GM06990 (cell line): ENCODE data around the gene LHFPL6.

Source experiments
- DNase-seq: peaks from one replicate; pipeline ENCODE4 v3.0.0-alpha.2; 2011; ENCODE audit not compliant: insufficient read length; ENCODE audit errors: extremely low read depth
- H3K27me3 ChIP-seq: replicated peaks from 2 replicates; pipeline ENCODE4 v1.6.0; 2011; ENCODE audit warnings: low read length; ENCODE audit not compliant: control insufficient read depth, insufficient read depth
- H3K36me3 ChIP-seq: 2 replicates; pipeline ENCODE4 v1.5.1; 2011; ENCODE audit warnings: low read length; ENCODE audit not compliant: control insufficient read depth, insufficient read depth
- H3K4me3 ChIP-seq: replicated peaks from 2 replicates; pipeline ENCODE4 v1.5.1; 2011; ENCODE audit warnings: low read depth, mild to moderate bottlenecking, control low read depth, low read length
- TF ChIP-seq, protein P1 (sequence below): IDR thresholded peaks from 2 replicates; pipeline ENCODE4 v1.5.1; 2011; ENCODE audit warnings: low read length, control low read depth, mild to moderate bottlenecking, inconsistent platforms; ENCODE audit not compliant: insufficient read depth, poor library complexity, severe bottlenecking

The LHFPL6 gene

GRCh38 chr13:39405596-39406205 lies 197.3 kb downstream of the LHFPL6 start:
- DNase-seq = no peak
- TF ChIP-seq, protein P1, sequence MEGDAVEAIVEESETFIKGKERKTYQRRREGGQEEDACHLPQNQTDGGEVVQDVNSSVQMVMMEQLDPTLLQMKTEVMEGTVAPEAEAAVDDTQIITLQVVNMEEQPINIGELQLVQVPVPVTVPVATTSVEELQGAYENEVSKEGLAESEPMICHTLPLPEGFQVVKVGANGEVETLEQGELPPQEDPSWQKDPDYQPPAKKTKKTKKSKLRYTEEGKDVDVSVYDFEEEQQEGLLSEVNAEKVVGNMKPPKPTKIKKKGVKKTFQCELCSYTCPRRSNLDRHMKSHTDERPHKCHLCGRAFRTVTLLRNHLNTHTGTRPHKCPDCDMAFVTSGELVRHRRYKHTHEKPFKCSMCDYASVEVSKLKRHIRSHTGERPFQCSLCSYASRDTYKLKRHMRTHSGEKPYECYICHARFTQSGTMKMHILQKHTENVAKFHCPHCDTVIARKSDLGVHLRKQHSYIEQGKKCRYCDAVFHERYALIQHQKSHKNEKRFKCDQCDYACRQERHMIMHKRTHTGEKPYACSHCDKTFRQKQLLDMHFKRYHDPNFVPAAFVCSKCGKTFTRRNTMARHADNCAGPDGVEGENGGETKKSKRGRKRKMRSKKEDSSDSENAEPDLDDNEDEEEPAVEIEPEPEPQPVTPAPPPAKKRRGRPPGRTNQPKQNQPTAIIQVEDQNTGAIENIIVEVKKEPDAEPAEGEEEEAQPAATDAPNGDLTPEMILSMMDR = no peak
- Histone ChIP-seq H3K36me3 (no peaks in the 10 kb centered on the region), H3K4me3 (no peak overlapping the region), H3K27me3 (no peaks in the 10 kb centered on the region)

- Histone ChIP-seq H3K36me3 (no peaks in the 10 kb centered on the region), H3K4me3 (no peak overlapping the region), H3K27me3 (no peaks in the 10 kb centered on the region)
- TF ChIP-seq, protein P1 = no peak
- DNase-seq = no peak
Observed at GRCh38 chr13:39405107-39405506, 197.9 kb downstream of the LHFPL6 start.

DNA sequence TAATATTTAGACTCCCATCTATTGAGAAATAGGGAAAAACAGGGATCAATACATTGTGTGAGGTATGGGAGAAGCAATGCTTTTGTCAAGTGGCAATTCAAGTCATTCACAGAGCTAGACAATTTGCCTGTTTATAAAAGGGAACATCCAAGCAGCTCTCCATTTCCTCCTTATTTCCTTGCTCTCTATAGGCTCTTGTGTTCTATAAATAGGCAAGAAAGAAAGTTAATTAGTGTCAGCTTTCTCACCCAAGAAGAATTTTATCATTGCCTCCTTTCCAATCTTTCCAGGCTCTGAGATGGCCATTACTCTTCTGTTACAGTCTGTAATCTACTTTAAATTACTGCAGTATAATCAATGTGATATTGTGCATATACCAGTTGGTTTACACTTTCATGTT lies 199.9 kb downstream of the LHFPL6 start:
- no peak overlapping the region for H3K4me3 ChIP-seq
- TF ChIP-seq, protein P1 = no peak
- H3K36me3 ChIP-seq = no peaks in the 10 kb centered on the region
- DNase-seq = no peak
- no peaks in the 10 kb centered on the region for H3K27me3 ChIP-seq

- DNase-seq = no peak
- Histone ChIP-seq H3K4me3 (no peak overlapping the region), H3K36me3 (no peaks in the 10 kb centered on the region), H3K27me3 (no peaks in the 10 kb centered on the region; the same call in 1 of the 2 replicates)
- TF ChIP-seq, protein P1 = no peak
Observed at GRCh38 chr13:39402221-39402970, 200.6 kb downstream of the LHFPL6 start.

DNA sequence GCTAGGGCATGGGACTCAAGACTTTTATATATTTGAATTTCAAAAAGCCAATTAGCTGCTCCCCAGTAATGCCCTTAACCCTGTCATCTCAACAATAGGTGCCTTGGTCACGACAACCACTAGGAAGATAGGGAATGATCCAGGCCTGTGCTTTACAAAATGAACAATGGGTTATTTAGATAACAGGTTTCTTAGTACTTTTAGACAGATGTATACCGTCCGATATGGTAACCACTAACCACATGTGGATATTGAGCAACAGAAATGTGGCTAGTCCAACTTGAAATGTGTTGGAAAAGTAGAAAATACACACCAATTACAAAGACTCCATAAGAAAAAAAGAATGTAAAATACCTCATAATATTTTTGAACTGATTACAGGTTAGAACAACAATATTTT lies 201.2 kb downstream of the LHFPL6 start:
- DNase-seq = no peak
- TF ChIP-seq, protein P1 = no peak
- H3K4me3 ChIP-seq = no peak overlapping the region
- no peaks in the 10 kb centered on the region for H3K36me3 ChIP-seq
- H3K27me3 ChIP-seq = no peaks in the 10 kb centered on the region; the same call in 1 of the 2 replicates
